ENCODE results near the gene HS3ST1.

Gene HS3ST1

DNA sequence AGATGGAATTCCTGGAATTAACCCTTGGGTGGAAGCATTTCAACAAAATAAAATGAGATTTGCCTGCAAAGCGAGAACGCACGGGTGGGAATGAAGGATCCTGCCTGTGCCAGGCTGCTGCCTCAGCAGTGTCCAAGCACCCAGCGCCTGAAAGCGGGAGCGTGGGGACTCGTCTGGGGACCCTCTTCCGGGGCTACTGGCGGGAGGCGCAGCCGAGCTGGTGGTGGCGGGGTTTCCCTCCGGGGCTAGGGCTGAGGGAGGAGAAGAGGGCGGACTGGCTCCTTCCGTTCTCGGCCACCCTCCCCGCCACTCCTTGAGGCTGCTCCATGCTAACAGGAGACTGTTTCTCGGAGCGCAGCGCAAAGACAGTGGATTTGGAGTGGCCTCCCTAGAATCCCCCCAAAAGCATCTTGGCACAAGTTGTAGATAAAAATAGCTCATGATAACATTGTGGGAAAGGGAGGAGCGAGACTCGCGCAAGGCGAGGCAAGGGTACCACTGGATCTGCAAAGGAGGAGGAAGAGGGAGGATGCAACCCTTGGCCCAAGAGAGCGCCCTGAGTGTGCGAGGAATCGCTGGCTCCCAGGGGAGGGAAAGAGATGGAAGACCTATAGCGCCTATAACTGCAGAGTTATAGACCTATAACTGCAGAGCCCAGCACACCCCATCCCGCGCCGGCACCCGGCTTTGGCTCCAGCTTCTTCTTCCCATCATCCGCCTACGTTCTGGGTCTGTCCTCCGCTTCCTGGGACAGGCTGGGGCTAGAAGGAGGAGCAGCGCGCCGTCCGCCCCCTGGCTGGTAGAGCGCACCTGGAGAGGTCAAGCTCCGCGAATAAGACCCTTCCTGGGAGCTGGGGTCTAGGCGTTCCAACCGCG, 1.3 kb downstream of the HS3ST1 start:
- peak overlapping the region; percentile 78 for H3K4me3 ChIP-seq (ENCODE audit: low read depth, low read length)
- TF ChIP-seq, protein P1, sequence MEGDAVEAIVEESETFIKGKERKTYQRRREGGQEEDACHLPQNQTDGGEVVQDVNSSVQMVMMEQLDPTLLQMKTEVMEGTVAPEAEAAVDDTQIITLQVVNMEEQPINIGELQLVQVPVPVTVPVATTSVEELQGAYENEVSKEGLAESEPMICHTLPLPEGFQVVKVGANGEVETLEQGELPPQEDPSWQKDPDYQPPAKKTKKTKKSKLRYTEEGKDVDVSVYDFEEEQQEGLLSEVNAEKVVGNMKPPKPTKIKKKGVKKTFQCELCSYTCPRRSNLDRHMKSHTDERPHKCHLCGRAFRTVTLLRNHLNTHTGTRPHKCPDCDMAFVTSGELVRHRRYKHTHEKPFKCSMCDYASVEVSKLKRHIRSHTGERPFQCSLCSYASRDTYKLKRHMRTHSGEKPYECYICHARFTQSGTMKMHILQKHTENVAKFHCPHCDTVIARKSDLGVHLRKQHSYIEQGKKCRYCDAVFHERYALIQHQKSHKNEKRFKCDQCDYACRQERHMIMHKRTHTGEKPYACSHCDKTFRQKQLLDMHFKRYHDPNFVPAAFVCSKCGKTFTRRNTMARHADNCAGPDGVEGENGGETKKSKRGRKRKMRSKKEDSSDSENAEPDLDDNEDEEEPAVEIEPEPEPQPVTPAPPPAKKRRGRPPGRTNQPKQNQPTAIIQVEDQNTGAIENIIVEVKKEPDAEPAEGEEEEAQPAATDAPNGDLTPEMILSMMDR (IDR thresholded peaks at IDR 0.05; ENCODE audit: borderline replicate concordance, insufficient read depth, low read depth, low read length), result no peak

DNA sequence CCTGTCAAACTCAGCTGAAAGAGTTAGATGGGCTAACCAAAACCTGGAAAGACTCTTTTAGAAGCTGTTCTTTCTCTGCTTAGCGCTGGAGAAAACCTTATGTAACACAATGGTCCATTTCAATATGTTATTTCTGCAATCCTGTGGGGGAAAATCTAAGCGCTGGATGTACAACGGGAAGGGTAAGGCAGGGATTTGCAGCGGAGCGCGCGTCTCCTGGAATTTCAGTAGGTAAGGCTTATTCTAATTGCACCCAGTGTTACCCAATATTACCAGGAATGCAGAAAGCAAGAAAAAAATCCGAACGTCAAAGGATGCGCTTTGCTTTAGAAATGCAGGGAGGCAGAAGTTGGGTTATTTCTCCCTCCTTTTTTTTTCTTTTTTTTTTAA, 2.0 kb downstream of the HS3ST1 start:
- H3K4me3 ChIP-seq (ENCODE audit: low read depth, low read length), result no peak overlapping the region
- TF ChIP-seq, protein P1 (IDR thresholded peaks at IDR 0.05; ENCODE audit: borderline replicate concordance, insufficient read depth, low read depth, low read length), result no peak

DNA sequence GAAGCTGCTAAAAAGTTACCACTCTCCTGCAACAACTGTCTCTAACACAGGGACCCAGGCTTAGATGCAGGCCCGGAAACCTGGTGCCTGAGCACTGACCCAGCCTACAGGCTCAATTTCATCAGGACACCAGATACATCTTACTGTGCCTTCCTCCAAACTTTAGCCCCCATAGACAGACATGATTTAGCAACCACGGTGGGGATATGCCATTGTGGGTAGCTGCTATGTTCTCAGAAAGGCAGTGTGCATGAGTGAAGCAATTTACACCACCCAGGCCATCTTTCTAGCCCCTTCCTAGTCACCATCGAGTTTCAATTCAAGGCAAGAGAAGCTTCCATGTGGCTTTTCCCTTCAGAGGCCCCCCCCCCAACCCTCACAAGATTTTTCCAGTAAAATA, 2.7 kb downstream of the HS3ST1 start:
- no peak overlapping the region for H3K4me3 ChIP-seq (ENCODE audit: low read depth, low read length)
- TF ChIP-seq, protein P1 (IDR thresholded peaks at IDR 0.05; ENCODE audit: borderline replicate concordance, insufficient read depth, low read depth, low read length), result no peak

DNA sequence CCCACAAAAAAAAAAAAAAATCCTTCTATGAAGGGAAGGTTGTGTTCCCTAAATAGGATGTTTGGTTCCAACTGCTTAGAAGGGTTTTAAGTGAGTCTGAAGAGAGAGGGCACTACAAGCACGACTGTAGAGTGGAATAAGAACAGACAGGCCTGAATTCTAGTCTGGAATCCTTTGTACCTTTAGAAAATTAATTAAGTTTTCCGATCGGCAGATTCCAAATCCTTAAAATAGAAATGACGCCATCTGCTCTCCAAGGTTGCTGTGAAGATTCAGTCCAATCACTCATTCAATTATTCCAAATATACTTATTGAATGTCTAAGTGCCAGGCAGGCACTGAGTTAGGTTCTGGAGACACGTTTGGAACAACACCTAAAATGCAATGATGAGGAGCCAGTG, 3.8 kb downstream of the HS3ST1 start:
- H3K4me3 ChIP-seq (ENCODE audit: low read depth, low read length), result no peak overlapping the region
- TF ChIP-seq, protein P1 (IDR thresholded peaks at IDR 0.05; ENCODE audit: borderline replicate concordance, insufficient read depth, low read depth, low read length), result no peak

DNA sequence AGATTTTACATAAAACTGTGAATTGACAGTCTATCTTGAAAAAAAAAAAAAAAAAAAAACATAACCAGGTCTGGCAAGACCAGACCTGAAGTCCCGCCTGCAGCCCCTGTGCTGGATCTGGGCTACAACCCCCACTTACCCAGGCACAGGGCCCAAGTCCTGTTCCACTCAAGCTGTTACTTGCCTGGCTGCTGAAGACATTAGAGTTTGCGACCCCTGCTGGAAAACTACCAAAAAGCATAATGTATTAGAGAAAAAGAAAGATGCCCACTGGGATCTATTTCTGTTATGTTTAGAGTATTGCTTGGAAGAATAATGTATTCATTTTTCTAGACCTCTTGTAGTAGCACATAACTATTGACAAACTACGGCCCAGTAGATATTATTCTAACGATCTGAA, 4.7 kb downstream of the HS3ST1 start:
- TF ChIP-seq, protein P1 (IDR thresholded peaks at IDR 0.05; ENCODE audit: borderline replicate concordance, insufficient read depth, low read depth, low read length), result peak; percentile 46; the same call in 1 of the 2 replicates
- no peak overlapping the region for H3K4me3 ChIP-seq (ENCODE audit: low read depth, low read length)

DNA sequence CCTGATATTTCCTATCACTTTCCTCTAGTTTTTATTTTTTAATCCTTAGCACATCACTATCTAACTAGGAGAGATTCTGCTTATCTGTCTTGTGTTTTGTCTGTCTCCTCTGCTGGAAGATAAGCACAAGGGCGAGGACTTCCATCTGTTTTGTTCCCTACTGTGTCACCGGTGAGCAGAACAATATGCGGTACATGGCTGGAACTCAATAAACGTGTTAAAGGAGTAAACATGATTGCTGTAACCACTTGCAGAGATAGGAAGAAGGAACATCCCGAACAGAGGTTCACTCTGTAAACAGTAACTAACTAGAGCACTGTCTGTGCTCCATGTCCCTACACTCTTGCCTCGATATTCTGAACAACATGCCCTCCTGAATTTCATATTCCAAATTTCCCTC, 5.2 kb downstream of the HS3ST1 start:
- H3K4me3 ChIP-seq (ENCODE audit: low read depth, low read length), result no peak overlapping the region

More for the DNA sequence above, 5.2 kb downstream of the HS3ST1 start:
- TF ChIP-seq, protein P1 (IDR thresholded peaks at IDR 0.05; ENCODE audit: borderline replicate concordance, insufficient read depth, low read depth, low read length), result no peak

All from GM12875 (cell line).